Measurements from ENCODE around the gene RPUSD1.
"Not testable (repeated sequence)": the region's sequence is repeated elsewhere in the genome, so short reads cannot be mapped to it uniquely, and the experiment has no call there.

The RPUSD1 gene

GRCh38 chr16:787321-787966 lies 737 bp downstream of the RPUSD1 start:
- DNase-seq (ENCODE audit: extremely low spot score, insufficient read length, low read depth) (no peak), FAIRE-seq (no peak)

GRCh38 chr16:785563-786535 lies 2.3 kb downstream of the RPUSD1 start:
- DNase-seq (ENCODE audit: extremely low spot score, insufficient read length, low read depth) (peak; percentile 51), FAIRE-seq (no peak)

GRCh38 chr16:784431-784830 lies 3.8 kb downstream of the RPUSD1 start:
- FAIRE-seq = no peak
- no peak for DNase-seq (ENCODE audit: extremely low spot score, insufficient read length, low read depth)

DNA sequence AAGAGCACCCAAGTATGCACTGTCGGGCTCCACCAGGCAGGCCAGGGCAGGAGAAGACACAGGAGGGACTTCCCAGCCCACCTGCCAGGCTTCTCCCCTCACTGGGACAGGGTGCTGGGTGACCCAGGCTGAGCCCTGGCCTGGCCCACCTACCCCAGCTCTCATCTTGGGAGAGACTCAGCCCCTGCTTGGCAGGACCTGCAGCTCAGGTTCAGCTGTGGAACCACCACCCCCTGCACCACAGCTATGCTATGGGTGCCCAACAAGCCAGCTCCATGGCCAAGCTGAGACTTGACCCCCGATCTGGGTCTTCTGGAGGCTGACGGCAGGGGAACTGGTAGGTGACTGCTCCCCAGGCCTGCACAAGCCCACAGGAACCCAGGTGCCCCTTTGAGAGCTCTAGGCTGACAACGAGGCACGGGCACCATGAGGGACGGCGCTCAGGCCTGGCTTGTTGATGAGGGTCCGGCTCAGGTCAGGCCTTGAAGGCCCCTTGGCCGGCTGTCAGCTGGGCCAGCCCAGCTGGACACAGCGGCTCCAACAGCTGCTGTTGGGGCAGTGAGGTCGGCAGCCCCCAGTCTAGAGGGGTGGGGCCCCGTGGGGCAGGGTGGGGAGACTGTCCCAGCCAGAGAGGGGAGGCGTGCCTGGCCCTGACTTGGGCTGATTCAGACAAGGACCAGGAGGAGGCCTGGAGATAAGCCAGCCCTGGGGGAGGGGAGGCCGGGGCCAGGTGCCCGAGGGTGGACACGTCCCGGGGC lies 4.6 kb downstream of the RPUSD1 start:
- no peak for FAIRE-seq
- no peak for DNase-seq (ENCODE audit: extremely low spot score, insufficient read length, low read depth)

GRCh38 chr16:782766-783403 lies 5.3 kb downstream of the RPUSD1 start:
- no peak for DNase-seq (ENCODE audit: extremely low spot score, insufficient read length, low read depth)

GRCh38 chr16:782258-782657 lies 5.9 kb downstream of the RPUSD1 start:
- DNase-seq (ENCODE audit: extremely low spot score, insufficient read length, low read depth) (no peak), FAIRE-seq (no peak)

More at GRCh38 chr16:782766-783403, 5.3 kb downstream of the RPUSD1 start:
- no peak for FAIRE-seq

- no peak for DNase-seq (ENCODE audit: extremely low spot score, insufficient read length, low read depth)
- FAIRE-seq = no peak
These were observed 6.7 kb downstream of the RPUSD1 start for GRCh38 chr16:781346-782010.

DNA sequence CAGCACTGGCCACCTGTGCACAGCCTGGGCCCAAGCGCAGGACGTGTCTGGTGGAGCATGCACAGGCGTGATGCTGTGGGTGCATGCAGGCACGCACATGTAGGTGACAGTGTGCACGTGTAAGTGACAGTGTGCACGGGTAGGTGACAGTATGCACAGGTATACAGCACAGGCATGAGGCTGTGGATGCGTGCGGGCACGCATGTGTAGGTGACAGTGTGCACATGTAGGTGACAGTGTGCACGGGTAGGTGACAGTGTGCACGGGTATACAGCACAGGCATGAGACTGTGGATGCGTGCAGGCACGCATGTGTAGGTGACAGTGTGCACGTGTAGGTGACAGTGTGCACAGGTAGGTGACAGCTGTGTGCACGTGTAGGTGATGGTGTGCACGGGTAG lies 7.9 kb downstream of the RPUSD1 start:
- DNase-seq (ENCODE audit: extremely low spot score, insufficient read length, low read depth) = no peak
- no peak for FAIRE-seq

DNA sequence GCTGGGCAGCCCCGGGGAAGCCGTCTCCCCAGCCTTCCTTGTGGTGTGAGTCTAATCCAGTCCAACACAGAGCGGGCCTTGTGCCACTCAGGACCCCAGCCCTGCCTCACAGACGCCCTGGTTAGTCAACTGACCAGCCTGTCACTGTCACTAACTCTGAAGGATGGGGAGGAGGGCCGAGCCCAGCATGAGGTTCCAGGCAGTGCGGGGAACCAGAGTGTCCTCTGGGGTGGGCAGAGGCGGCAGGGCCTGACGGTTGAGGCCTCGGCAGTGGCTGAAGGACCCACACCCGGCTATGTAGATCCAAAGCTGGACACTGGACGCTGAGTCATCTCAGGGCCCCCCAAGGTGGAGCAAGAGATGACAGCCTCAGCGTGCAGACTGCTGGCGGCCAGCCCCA lies 8.6 kb downstream of the RPUSD1 start:
- FAIRE-seq (no peak), DNase-seq (ENCODE audit: extremely low spot score, insufficient read length, low read depth) (no peak)

DNA sequence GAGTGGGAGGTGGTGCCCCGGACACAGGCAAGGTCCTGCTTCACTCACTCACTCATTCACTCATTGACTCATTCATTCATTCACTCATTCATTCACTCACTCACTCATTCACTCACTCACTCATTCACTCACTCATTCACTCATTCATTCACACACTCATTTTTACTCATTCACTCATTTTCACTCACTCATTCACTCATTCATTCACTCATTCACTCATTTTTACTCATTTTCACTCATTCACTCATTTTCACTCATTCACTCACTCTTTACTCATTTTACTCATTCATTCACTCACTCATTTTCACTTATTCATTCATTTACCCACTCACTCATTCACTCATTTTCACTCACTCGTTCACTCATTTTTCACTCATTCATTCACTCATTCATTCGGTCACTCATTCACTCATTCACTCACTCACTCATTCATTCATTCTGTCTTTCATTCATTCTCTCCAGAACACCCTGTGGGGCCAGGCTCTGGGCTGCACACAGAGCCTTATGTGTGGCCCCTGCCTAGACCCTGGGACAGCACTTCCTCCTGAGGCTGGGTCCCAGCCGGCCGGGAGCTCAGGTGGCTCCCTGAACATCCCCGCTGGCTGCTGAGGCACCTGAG lies 9.2 kb downstream of the RPUSD1 start:
- DNase-seq (ENCODE audit: extremely low spot score, insufficient read length, low read depth) (no peak), FAIRE-seq (no peak)

DNA sequence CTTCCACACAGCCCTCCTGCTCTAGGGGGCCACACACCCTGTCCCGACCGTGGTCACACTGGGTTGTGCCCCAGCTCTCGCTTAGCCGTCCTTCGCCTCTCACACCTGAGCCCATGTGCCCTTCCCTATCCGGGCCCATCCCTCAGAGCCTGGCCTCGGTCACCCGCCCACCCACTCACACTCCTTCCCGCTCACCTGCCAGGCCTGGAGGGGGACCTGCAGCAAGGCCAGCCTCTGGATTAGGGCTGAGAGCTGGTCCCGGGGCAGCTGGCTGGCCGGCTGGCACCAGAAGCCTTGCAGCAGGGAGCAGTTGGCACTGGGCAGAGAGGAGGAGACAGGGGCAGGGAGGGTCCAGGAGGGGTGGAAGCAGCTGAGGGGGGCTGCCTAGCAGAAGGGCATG lies 9.7 kb downstream of the RPUSD1 start:
- DNase-seq (ENCODE audit: extremely low spot score, insufficient read length, low read depth) (no peak), FAIRE-seq (no peak)

DNA sequence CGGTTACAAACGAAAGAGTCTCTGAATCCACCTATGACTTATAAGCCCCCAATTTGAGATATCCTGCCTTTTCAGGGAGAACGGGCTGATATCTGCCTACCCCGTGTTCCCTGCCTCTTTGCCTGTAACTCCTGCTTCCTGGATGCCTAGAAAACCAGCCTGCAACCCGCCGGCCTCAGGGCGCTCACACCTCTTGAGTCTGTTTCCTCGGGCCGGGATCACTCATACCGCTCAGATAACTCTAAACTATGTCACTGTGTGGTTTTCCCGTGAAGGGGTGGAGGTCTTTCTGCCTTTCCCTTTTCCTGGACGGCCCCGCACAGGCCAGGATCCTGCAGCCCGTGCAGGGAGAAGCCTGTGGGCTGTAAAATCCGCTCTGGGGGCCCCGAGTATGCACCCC lies 10.4 kb downstream of the RPUSD1 start:
- DNase-seq (ENCODE audit: extremely low spot score, insufficient read length, low read depth) = no peak
- no peak for FAIRE-seq

DNA sequence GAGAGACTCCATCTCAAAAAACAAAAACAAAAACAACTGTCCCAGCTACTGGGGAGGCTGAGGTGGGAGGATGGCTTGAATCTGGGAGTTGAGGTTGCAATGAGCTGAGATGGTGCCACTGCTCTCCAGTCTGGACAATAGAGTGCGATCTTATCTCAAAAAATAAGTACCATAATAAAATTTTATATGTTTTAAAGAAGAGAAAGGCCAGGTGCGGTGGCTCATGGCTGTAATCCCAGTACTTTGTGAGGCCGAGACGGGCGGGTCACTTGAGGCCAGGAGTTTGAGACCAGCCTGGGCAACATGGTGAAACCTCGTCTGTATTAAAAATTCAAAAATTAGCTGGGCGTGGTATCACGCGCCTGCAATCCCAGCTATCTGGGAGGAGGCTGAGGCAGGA lies 11.4 kb downstream of the RPUSD1 start:
- no peak for FAIRE-seq
- no peak for DNase-seq (ENCODE audit: extremely low spot score, insufficient read length, low read depth)

DNA sequence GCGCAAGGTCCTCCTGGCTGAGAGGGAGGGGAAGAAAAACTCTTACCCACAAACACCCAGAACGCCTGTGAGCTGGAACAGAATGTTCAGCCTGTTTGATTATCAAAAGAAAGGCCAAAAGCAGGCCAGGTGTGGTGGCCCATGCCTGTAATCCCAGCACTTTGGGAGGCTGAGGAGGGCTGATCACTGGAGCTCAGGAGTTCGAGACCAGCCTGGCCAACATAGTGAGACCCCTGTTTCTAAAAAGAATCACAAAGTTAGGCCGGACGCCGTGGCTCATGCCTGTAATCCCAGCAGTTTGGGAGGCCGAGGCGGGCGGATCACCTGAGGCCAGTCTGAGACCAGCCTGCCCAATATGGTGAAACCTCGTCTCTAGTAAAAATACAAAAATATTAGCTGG lies 11.9 kb downstream of the RPUSD1 start:
- not testable (repeated sequence) for FAIRE-seq; DNase-seq (ENCODE audit: extremely low spot score, insufficient read length, low read depth)

GRCh38 chr16:775236-775796 lies 12.9 kb downstream of the RPUSD1 start:
- FAIRE-seq (no peak), DNase-seq (ENCODE audit: extremely low spot score, insufficient read length, low read depth) (no peak)

- FAIRE-seq = no peak
- DNase-seq (ENCODE audit: extremely low spot score, insufficient read length, low read depth) = no peak
These were observed 13.8 kb downstream of the RPUSD1 start for GRCh38 chr16:774086-775001.

- FAIRE-seq (no peak), DNase-seq (ENCODE audit: extremely low spot score, insufficient read length, low read depth) (no peak)
These were observed 15.2 kb downstream of the RPUSD1 start for GRCh38 chr16:772959-773358.

DNA sequence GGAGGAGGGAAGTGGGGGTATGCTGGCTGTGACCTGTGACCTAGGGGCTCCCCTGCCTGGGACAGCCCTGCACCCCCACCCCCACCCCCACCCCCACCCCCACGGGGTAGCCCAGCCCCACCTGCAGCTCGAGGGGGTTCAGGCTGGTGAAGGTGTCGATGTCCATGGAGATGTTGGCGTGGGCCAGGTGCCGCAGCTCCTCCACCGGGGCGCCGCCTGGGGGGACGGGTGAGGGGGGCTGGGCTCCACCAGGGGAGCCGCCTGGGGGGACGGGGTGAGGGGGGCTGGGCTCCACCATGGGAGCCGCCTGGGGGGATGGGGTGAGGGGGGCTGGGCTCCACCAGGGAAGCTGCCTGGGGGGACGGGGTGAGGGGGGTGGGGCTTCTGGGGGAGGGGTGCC lies 17.8 kb downstream of the RPUSD1 start:
- FAIRE-seq (no peak), DNase-seq (ENCODE audit: extremely low spot score, insufficient read length, low read depth) (no peak)

Data from GM18507 (cell line).